Hepatocyte (in vitro differentiated cells): ENCODE measurements around the gene USP37. TPM values are rescaled to one million over a fixed set of nuclear protein-coding genes. Genes with fewer than 3 reads are reported as not detected.
A peak's percentile ranks its signal among the peaks of the same experiment; 100 is the strongest.

ENCODE experiments used
- DNase-seq: peaks from one replicate; pipeline ENCODE4 v3.0.0-alpha.2; 2016; ENCODE audit warnings: low spot score
- H2AFZ ChIP-seq: fragments of 200-600 bp; sonication (generic); 2 replicates; pipeline ENCODE4 v1.6.0; 2016; ENCODE audit warnings: antibody characterized with exemption, mild to moderate bottlenecking
- H3K27ac ChIP-seq: fragments of 200-600 bp; sonication (generic); 2 replicates; pipeline ENCODE4 v1.5.1; 2016; ENCODE audit warnings: mild to moderate bottlenecking
- H3K27me3 ChIP-seq: fragments of 200-600 bp; sonication (generic); 2 replicates; pipeline ENCODE4 v1.6.1; 2016
- H3K36me3 ChIP-seq: fragments of 200-600 bp; sonication (generic); replicated peaks from 2 replicates; pipeline ENCODE4 v1.5.1; 2016; ENCODE audit warnings: low read depth; ENCODE audit not compliant: insufficient read depth
- H3K4me1 ChIP-seq: fragments of 200-600 bp; sonication (generic); 2 replicates; pipeline ENCODE4 v1.5.1; 2016; ENCODE audit warnings: mild to moderate bottlenecking, moderate library complexity; ENCODE audit not compliant: insufficient read depth
- H3K4me2 ChIP-seq: fragments of 200-600 bp; sonication (generic); 2 replicates; pipeline ENCODE4 v1.6.0; 2016
- H3K4me3 ChIP-seq: fragments of 200-600 bp; sonication (generic); 2 replicates; pipeline ENCODE4 v1.5.1; 2016; ENCODE audit warnings: mild to moderate bottlenecking
- H3K79me2 ChIP-seq: fragments of 200-600 bp; sonication (generic); 2 replicates; pipeline ENCODE4 v1.6.0; 2017; ENCODE audit warnings: mild to moderate bottlenecking
- H3K9me2 ChIP-seq: fragments of 200-600 bp; sonication (generic); replicated peaks from 2 replicates; pipeline ENCODE4 v1.6.0; 2017; ENCODE audit warnings: mild to moderate bottlenecking; ENCODE audit not compliant: insufficient read depth
- H3K9me3 ChIP-seq: fragments of 200-600 bp; sonication (generic); 2 replicates; pipeline ENCODE4 v1.5.1; 2016; ENCODE audit warnings: low read depth, mild to moderate bottlenecking
- H4K20me1 ChIP-seq: fragments of 200-600 bp; sonication (generic); 2 replicates; pipeline ENCODE4 v1.6.0; 2016; ENCODE audit warnings: mild to moderate bottlenecking; ENCODE audit not compliant: insufficient read depth, poor library complexity, severe bottlenecking
- CTCF ChIP-seq: fragments of 200-600 bp; sonication (generic); IDR thresholded peaks from 2 replicates; pipeline ENCODE4 v1.5.1; 2016; ENCODE audit warnings: antibody characterized with exemption, mild to moderate bottlenecking; ENCODE audit not compliant: poor library complexity
- EZH2 ChIP-seq: fragments of 200-600 bp; sonication (generic); IDR thresholded peaks from 2 replicates; pipeline ENCODE4 v1.6.1; 2016; ENCODE audit warnings: antibody characterized with exemption, mild to moderate bottlenecking, borderline replicate concordance
- EZH2phosphoT487 ChIP-seq: fragments of 200-600 bp; sonication (generic); IDR thresholded peaks from one replicate; pipeline ENCODE4 v1.6.1; 2018; ENCODE audit warnings: antibody characterized with exemption, mild to moderate bottlenecking, low read depth, moderate library complexity; ENCODE audit not compliant: unreplicated experiment, severe bottlenecking
- WGBS: methylation state at CpG from one replicate; pipeline ENCODE4 v1.1.6; 2016; ENCODE audit warnings: low lambda C conversion rate; ENCODE audit errors: missing lambda C conversion rate; 5-methylcytosine and 5-hydroxymethylcytosine counted together
- polyA plus RNA-seq: library from polyadenylated mRNA; unstranded; fragments of >200 nt; fragmentation: Nextera tagmentation; extraction: Ambion mirVana; gene quantifications from 2 replicates; pipeline ENCODE4 v1.2.1, GENCODE V29; 2016
- total RNA-seq: library from RNA; depleted of rRNA; stranded (reverse); fragments of >200 nt; gene quantifications from 2 replicates; pipeline ENCODE4 v1.2.3, GENCODE V29; 2014

The USP37 gene
- total and polyA plus RNA-seq, 2 experiments from 2014 or later = 5.7 to 10.2 TPM

DNA sequence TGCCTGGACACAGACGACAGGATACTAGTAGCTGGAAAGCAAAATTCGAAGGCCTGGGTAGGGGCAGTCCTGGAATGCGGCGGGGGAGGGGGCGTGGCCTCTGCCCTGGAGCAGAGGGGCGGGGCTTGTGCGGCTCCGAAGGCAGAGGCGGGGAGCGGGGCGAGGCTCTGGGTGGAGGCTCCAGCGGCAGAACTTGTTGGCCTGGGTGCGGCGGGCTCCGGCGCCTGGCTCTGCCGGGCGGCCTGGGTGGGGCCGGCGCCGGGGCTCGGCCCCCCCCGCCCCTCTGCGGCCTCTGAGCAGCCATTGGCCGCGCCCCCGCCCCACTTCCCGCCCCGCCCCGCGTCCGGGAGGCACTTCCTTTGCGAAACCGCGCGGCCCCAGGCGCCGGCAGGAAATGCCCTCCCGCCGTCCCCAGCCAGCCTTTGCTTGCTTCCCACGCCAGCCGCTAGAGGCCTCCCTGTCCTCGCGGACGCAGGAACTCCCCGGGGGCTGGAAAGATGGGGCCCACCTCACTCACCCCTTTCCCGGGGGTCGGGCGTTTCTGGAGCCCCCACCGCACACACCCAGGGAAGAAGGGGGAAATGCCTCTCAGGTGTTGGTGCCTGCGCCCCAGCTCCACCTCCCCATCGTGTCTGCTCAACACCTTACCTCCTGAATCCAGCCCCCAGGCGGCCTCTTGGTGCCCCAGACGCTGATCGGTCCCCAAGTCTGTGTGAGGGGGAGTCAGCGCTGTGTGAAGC is 161.8 kb downstream of the USP37 start:
- H3K9me3 ChIP-seq = no peaks in the 10 kb centered on the region
- peak; percentile 99 for DNase-seq
- TF ChIP-seq EZH2phosphoT487 = no peak
- peak; percentile 85 for TF ChIP-seq CTCF
- no peaks in the 10 kb centered on the region for H3K27me3 ChIP-seq
- WGBS = 3% methylated on average over 29 of the region's 56 CpGs
- peak overlapping the region; percentile 82 for H3K4me2 ChIP-seq
- H3K9me2 ChIP-seq = no peaks in the 10 kb centered on the region
- H3K79me2 ChIP-seq = peaks cover 18% of the 10 kb centered on the region
- peak overlapping the region; percentile 27 for H3K4me3 ChIP-seq
- H3K36me3 ChIP-seq = no peaks in the 10 kb centered on the region
- peak overlapping the region; percentile 94 for H3K27ac ChIP-seq
- peaks cover 50% of the 10 kb centered on the region for H3K4me1 ChIP-seq
- H2AFZ ChIP-seq = peak overlapping the region; percentile 11
- H4K20me1 ChIP-seq = peaks cover 5% of the 10 kb centered on the region

GRCh38 chr2:218405746-218406208 is 162.4 kb downstream of the USP37 start:
- DNase-seq = peak; percentile 25
- Histone ChIP-seq H2AFZ (no peak overlapping the region), H3K4me2 (peak overlapping the region; percentile 79), H3K36me3 (no peaks in the 10 kb centered on the region), H3K9me3 (no peaks in the 10 kb centered on the region), H3K9me2 (no peaks in the 10 kb centered on the region), H3K79me2 (peaks cover 24% of the 10 kb centered on the region), H3K4me1 (peaks cover 54% of the 10 kb centered on the region), H3K27me3 (no peaks in the 10 kb centered on the region), H3K27ac (peak overlapping the region; percentile 94), H4K20me1 (peaks cover 9% of the 10 kb centered on the region), H3K4me3 (no peak overlapping the region)
- 7% methylated on average over 15 of the region's 15 CpGs for WGBS
- TF ChIP-seq EZH2phosphoT487 = no peak
- TF ChIP-seq CTCF = no peak
- no peak for TF ChIP-seq EZH2

DNA sequence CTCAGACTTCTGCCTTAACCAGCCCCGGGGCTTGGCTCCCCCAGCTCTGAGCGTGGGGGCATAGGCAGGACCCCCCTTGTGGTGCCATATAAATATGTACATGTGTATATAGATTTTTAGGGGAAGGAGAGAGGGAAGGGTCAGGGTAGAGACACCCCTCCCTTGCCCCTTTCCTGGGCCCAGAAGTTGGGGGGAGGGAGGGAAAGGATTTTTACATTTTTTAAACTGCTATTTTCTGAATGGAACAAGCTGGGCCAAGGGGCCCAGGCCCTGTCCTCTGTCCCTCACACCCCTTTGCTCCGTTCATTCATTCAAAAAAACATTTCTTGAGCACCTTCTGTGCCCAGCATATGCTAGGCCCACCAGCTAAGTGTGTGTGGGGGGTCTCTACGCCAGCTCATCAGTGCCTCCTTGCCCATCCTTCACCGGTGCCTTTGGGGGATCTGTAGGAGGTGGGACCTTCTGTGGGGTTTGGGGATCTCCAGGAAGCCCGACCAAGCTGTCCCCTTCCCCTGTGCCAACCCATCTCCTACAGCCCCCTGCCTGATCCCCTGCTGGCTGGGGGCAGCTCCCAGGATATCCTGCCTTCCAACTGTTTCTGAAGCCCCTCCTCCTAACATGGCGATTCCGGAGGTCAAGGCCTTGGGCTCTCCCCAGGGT is 162.9 kb downstream of the USP37 start:
- H3K27me3 ChIP-seq = no peaks in the 10 kb centered on the region
- H3K27ac ChIP-seq = peak overlapping the region; percentile 94
- H3K4me2 ChIP-seq = peak overlapping the region; percentile 79
- H3K4me1 ChIP-seq = peaks cover 54% of the 10 kb centered on the region
- no peak for TF ChIP-seq CTCF
- no peak for TF ChIP-seq EZH2phosphoT487
- no peak for TF ChIP-seq EZH2
- WGBS = 61% methylated on average over 8 of the region's 8 CpGs
- H3K9me3 ChIP-seq = no peaks in the 10 kb centered on the region
- peaks cover 9% of the 10 kb centered on the region for H4K20me1 ChIP-seq
- no peak for DNase-seq
- H3K36me3 ChIP-seq = no peaks in the 10 kb centered on the region
- no peak overlapping the region for H3K4me3 ChIP-seq
- H2AFZ ChIP-seq = no peak overlapping the region
- H3K79me2 ChIP-seq = peaks cover 29% of the 10 kb centered on the region
- no peaks in the 10 kb centered on the region for H3K9me2 ChIP-seq
